AG04449 (cell line): ENCODE data around the gene CAPN11.
"Not testable (repeated sequence)": the region's sequence is repeated elsewhere in the genome, so short reads cannot be mapped to it uniquely, and the experiment has no call there.

ENCODE experiments used
- CTCF ChIA-PET: fragments of 350-600 bp; formaldehyde crosslinking; extraction: SDS; loops from one replicate; lab custom pipeline; 2021; ENCODE audit warnings: antibody characterized with exemption; lab: Yijun Ruan, JAX
- POLR2A ChIA-PET: fragments of 400-600, 350-600 bp; formaldehyde crosslinking; extraction: SDS; loops from one replicate; lab custom pipeline; 2020; ENCODE audit warnings: antibody characterized with exemption, inconsistent platforms; lab: Yijun Ruan, JAX
- DNase-seq: peaks from one replicate; pipeline ENCODE4 v3.0.0-alpha.2; 2010; ENCODE audit warnings: low read depth, low spot score
- H3K4me3 ChIP-seq: 2 replicates; pipeline ENCODE4 v1.5.1; 2011; ENCODE audit warnings: low read depth, mild to moderate bottlenecking, control low read depth, low read length
- CTCF ChIP-seq: IDR thresholded peaks from one replicate; pipeline ENCODE4 v1.5.1; 2011; ENCODE audit warnings: mild to moderate bottlenecking, moderate library complexity, low read length, control low read depth, inconsistent platforms; ENCODE audit not compliant: insufficient read depth; ENCODE audit errors: missing control alignments

CAPN11 gene

GRCh38 chr6:44178424-44179071 is 19.9 kb downstream of the CAPN11 start:
- ChIA-PET POLR2A (no interaction called here), CTCF (interaction anchor here (1.0 to 2.4 kb wide), 5 partner anchors 56 to 158 kb away, joined by 3 to 7 read pairs (median 6); partner anchors contain the start of gene SLC35B2)
- H3K4me3 ChIP-seq, result no peak overlapping the region
- peak; percentile 21 for DNase-seq
- TF ChIP-seq CTCF, result no peak

- no peak overlapping the region for H3K4me3 ChIP-seq
- no peak for DNase-seq
- TF ChIP-seq CTCF, result no peak
- ChIA-PET CTCF (interaction anchor here (1.0 to 2.4 kb wide), 3 partner anchors 78 to 157 kb away, joined by 3 to 7 read pairs (median 6); partner anchors contain the start of gene SLC35B2), POLR2A (no interaction called here)
Measured at GRCh38 chr6:44179072-44179536, 20.5 kb downstream of the CAPN11 start.

GRCh38 chr6:44179648-44180047 is 21.0 kb downstream of the CAPN11 start:
- no peak for DNase-seq
- ChIA-PET CTCF (interaction anchor here (0.9 to 2.4 kb wide), 3 partner anchors 55 to 160 kb away, joined by 4 to 10 read pairs (median 6); no protein-coding TSS in a partner anchor), POLR2A (no interaction called here)
- H3K4me3 ChIP-seq, result no peak overlapping the region
- TF ChIP-seq CTCF, result no peak

GRCh38 chr6:44180406-44180805 is 21.8 kb downstream of the CAPN11 start:
- no peak for DNase-seq
- TF ChIP-seq CTCF, result no peak
- no peak overlapping the region for H3K4me3 ChIP-seq
- ChIA-PET CTCF (interaction anchor here (0.7 to 2.4 kb wide), 4 partner anchors 8 to 159 kb away, joined by 3 to 10 read pairs (median 5); no protein-coding TSS in a partner anchor), POLR2A (no interaction called here)

GRCh38 chr6:44180886-44181285 is 22.3 kb downstream of the CAPN11 start:
- CTCF ChIA-PET, result interaction anchor here (0.6 to 2.4 kb wide), 4 partner anchors 8 to 155 kb away, joined by 3 to 10 read pairs (median 4); no protein-coding TSS in a partner anchor

GRCh38 chr6:44181784-44182183 is 23.2 kb downstream of the CAPN11 start:
- POLR2A ChIA-PET, H3K4me3 ChIP-seq, DNase-seq: not testable (repeated sequence)
- CTCF ChIA-PET, result interaction anchor here (2.2 kb wide), 1 partner anchor 52 kb away, joined by 10 read pairs; no protein-coding TSS in a partner anchor

More at GRCh38 chr6:44180886-44181285, 22.3 kb downstream of the CAPN11 start:
- POLR2A ChIA-PET, result no interaction called here
- no peak overlapping the region for H3K4me3 ChIP-seq
- no peak for DNase-seq
- TF ChIP-seq CTCF, result no peak
